GM23338 (cell line): ENCODE results near the gene LYG1.

Experiments
- EZH2 ChIP-seq: fragments of 200-600 bp; sonication (generic); IDR thresholded peaks from one replicate; pipeline ENCODE4 v1.8.0; 2017; ENCODE audit warnings: antibody characterized with exemption, mild to moderate bottlenecking, low read depth; ENCODE audit not compliant: unreplicated experiment
- EZH2phosphoT487 ChIP-seq: fragments of 200-600 bp; sonication (generic); IDR thresholded peaks from one replicate; pipeline ENCODE4 v1.8.1; 2018; ENCODE audit warnings: antibody characterized with exemption; ENCODE audit not compliant: unreplicated experiment
- JUNB ChIP-seq: IDR thresholded peaks from one replicate; pipeline ENCODE4 v1.6.1; 2016; ENCODE audit warnings: antibody characterized with exemption; ENCODE audit not compliant: unreplicated experiment
- POLR2AphosphoS5 ChIP-seq: IDR thresholded peaks from 2 replicates; pipeline ENCODE4 v1.6.1; 2016; ENCODE audit warnings: antibody characterized with exemption, low read depth
- ZNF331 ChIP-seq: fragments of 250-450 bp; sonication (Bioruptor Pico); IDR thresholded peaks from 2 replicates; pipeline ENCODE4 v1.5.0; 2020; ENCODE audit warnings: low read depth, mild to moderate bottlenecking, moderate library complexity
- TF ChIP-seq, protein P1 (sequence below), 2 experiments: fragments of 200-600 bp in 1 of 2; sonication (generic) in 1 of 2; conservative IDR thresholded peaks; 2 replicates each; pipeline versions ENCODE4 v1.5.1 to v1.6.1; 2016 to 2017; ENCODE audit warnings: antibody characterized with exemption in 2 of 2, low read depth in 2 of 2, mild to moderate bottlenecking in 2 of 2, moderate library complexity in 1 of 2
- TF ChIP-seq, protein P2 (sequence below): IDR thresholded peaks from 2 replicates; pipeline ENCODE4 v1.6.1; 2016; ENCODE audit warnings: antibody characterized with exemption

DNA sequence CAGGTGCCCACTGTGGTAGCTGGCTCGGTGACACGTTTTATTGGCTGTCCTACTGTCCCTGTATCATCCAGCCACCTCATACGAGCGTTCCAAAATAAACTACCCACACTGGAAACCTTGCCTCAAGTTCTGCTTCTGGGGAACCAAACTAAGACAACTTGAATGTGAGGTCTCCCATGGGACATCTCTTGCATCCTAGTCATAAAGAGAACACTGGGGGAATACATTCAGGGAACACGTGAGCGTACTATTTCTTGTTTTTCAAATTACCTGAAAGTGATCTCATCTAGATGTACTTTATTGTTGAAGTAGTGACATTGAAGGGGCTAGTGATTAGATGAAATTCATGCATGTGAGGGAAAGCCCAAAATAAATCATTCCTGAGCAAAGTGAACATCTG is 60.6 kb downstream of the LYG1 start:
- TF ChIP-seq, protein P1, sequence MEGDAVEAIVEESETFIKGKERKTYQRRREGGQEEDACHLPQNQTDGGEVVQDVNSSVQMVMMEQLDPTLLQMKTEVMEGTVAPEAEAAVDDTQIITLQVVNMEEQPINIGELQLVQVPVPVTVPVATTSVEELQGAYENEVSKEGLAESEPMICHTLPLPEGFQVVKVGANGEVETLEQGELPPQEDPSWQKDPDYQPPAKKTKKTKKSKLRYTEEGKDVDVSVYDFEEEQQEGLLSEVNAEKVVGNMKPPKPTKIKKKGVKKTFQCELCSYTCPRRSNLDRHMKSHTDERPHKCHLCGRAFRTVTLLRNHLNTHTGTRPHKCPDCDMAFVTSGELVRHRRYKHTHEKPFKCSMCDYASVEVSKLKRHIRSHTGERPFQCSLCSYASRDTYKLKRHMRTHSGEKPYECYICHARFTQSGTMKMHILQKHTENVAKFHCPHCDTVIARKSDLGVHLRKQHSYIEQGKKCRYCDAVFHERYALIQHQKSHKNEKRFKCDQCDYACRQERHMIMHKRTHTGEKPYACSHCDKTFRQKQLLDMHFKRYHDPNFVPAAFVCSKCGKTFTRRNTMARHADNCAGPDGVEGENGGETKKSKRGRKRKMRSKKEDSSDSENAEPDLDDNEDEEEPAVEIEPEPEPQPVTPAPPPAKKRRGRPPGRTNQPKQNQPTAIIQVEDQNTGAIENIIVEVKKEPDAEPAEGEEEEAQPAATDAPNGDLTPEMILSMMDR (conservative IDR thresholded peaks at IDR 0.05; ENCODE audit: low read depth in 2 of 2): no peak
- TF ChIP-seq, protein P2, sequence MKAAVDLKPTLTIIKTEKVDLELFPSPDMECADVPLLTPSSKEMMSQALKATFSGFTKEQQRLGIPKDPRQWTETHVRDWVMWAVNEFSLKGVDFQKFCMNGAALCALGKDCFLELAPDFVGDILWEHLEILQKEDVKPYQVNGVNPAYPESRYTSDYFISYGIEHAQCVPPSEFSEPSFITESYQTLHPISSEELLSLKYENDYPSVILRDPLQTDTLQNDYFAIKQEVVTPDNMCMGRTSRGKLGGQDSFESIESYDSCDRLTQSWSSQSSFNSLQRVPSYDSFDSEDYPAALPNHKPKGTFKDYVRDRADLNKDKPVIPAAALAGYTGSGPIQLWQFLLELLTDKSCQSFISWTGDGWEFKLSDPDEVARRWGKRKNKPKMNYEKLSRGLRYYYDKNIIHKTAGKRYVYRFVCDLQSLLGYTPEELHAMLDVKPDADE: no peak
- TF ChIP-seq EZH2phosphoT487 (no peak), JUNB (no peak), EZH2 (no peak), ZNF331 (CRISPR knock-in tag) (no peak), POLR2AphosphoS5 (no peak)
